Activated T-cell treated with anti-CD3 and anti-CD28 coated beads for 48 hours (primary cell): ENCODE data around the gene CCDC120.

Experiments used
- DNase-seq: peaks from one replicate; pipeline ENCODE4 v3.0.0-alpha.2; 2020; ENCODE audit warnings: low read depth

The CCDC120 gene

GRCh38 chrX:49102190-49102589 is 43.4 kb downstream of the CCDC120 start:
- DNase-seq, result no peak

- DNase-seq, result no peak
Measured at GRCh38 chrX:49103637-49104036, 44.8 kb downstream of the CCDC120 start.

- DNase-seq, result no peak
Measured at GRCh38 chrX:49106296-49106695, 47.5 kb downstream of the CCDC120 start.

GRCh38 chrX:49106930-49107329 is 48.1 kb downstream of the CCDC120 start:
- no peak for DNase-seq

- no peak for DNase-seq
Measured at GRCh38 chrX:49108641-49109040, 49.8 kb downstream of the CCDC120 start.

- DNase-seq, result no peak
Measured at GRCh38 chrX:49110417-49110816, 51.6 kb downstream of the CCDC120 start.

- no peak for DNase-seq
Measured at GRCh38 chrX:49111791-49112190, 53.0 kb downstream of the CCDC120 start.

- DNase-seq, result no peak
Measured at GRCh38 chrX:49116076-49116475, 57.3 kb downstream of the CCDC120 start.

GRCh38 chrX:49116716-49117115 is 57.9 kb downstream of the CCDC120 start:
- no peak for DNase-seq

- no peak for DNase-seq
Measured at GRCh38 chrX:49117581-49117980, 58.8 kb downstream of the CCDC120 start.
